Measurements from ENCODE around the gene MAB21L2. TPM values are rescaled to one million over a fixed set of nuclear protein-coding genes. Genes with fewer than 3 reads are reported as not detected.

The MAB21L2 gene
- total and polyA plus RNA-seq, 4 donors, result 0.01 to 0.09 (median 0.04) TPM; not detected in 1

DNA sequence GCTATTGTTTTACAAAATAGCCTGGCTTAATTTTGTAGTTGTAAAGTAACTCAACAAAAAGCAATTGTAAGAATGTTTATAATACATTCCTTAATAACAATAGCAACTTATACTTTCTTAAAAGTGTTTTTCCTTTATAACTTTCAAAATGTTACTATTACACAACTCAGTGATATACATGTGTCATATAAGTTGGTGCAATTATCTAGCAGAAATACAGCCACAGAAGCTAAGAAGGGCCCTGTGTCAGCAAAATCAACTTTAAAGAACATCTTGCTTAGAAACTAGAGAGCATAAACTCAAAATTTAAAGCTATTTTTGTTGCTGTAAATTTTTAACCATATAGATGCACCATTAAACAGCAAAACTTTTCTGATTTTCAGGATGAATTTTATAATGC is 41.4 kb upstream of the MAB21L2 start:
- TF ChIP-seq, protein P1, sequence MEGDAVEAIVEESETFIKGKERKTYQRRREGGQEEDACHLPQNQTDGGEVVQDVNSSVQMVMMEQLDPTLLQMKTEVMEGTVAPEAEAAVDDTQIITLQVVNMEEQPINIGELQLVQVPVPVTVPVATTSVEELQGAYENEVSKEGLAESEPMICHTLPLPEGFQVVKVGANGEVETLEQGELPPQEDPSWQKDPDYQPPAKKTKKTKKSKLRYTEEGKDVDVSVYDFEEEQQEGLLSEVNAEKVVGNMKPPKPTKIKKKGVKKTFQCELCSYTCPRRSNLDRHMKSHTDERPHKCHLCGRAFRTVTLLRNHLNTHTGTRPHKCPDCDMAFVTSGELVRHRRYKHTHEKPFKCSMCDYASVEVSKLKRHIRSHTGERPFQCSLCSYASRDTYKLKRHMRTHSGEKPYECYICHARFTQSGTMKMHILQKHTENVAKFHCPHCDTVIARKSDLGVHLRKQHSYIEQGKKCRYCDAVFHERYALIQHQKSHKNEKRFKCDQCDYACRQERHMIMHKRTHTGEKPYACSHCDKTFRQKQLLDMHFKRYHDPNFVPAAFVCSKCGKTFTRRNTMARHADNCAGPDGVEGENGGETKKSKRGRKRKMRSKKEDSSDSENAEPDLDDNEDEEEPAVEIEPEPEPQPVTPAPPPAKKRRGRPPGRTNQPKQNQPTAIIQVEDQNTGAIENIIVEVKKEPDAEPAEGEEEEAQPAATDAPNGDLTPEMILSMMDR (IDR thresholded peaks at IDR 0.05; ENCODE audit: control extremely low read depth, extremely low read depth), result no peak
- peaks cover 0 to 10% (median 0%) of the 10 kb centered on the region in 5 donors for H3K4me1 ChIP-seq (ENCODE audit: control insufficient read depth in 5 of 5, insufficient read depth in 5 of 5, low read length in 5 of 5)
- no peak for DNase-seq
- H3K27ac ChIP-seq (ENCODE audit: low read depth in 1 of 2, low read length in 1 of 2), result no peak overlapping the region
- ATAC-seq (ENCODE audit: insufficient read depth, low FRiP score), result no peak
- no peak overlapping the region for H3K9ac ChIP-seq (ENCODE audit: insufficient read depth in 1 of 2, low read length in 2 of 2)
- H3K4me3 ChIP-seq, result no peak overlapping the region
- no peaks in the 10 kb centered on the region for H3K36me3 ChIP-seq (ENCODE audit: control insufficient read depth in 4 of 4, insufficient read depth in 4 of 4, low read length in 4 of 4)
- H3K27me3 ChIP-seq (ENCODE audit: control insufficient read depth in 3 of 3, insufficient read depth in 3 of 3, low read length in 2 of 3), result no peaks in the 10 kb centered on the region
- no peaks in the 10 kb centered on the region for H3K9me3 ChIP-seq (ENCODE audit: control insufficient read depth in 4 of 4, insufficient read depth in 3 of 4, low read length in 3 of 4)

DNA sequence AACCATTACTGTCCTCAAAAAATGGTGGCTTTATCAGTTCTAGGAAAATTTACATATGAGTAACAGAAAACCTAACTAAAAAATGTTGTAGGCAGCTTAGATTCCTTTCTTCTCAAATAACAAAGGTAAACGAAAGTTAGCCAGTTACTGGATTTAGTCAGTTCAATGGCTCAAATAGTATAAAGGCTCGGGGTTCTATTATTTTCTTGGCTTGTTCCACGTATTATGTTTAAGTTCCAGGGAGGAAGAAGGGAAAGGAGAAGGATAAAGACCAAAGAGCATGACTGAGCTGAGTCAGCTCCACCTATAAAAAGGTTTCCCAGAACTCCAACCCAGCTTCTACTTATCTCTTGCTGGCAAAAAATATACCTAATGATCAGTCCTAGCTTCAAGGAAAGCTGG is 41.0 kb upstream of the MAB21L2 start:
- Histone ChIP-seq H3K36me3 (ENCODE audit: control insufficient read depth in 4 of 4, insufficient read depth in 4 of 4, low read length in 4 of 4) (no peaks in the 10 kb centered on the region), H3K9ac (ENCODE audit: insufficient read depth in 1 of 2, low read length in 2 of 2) (no peak overlapping the region), H3K27ac (ENCODE audit: low read depth in 1 of 2, low read length in 1 of 2) (no peak overlapping the region), H3K4me1 (ENCODE audit: control insufficient read depth in 5 of 5, insufficient read depth in 5 of 5, low read length in 5 of 5) (peaks cover 0 to 10% (median 0%) of the 10 kb centered on the region in 5 donors), H3K27me3 (ENCODE audit: control insufficient read depth in 3 of 3, insufficient read depth in 3 of 3, low read length in 2 of 3) (no peaks in the 10 kb centered on the region), H3K9me3 (ENCODE audit: control insufficient read depth in 4 of 4, insufficient read depth in 3 of 4, low read length in 3 of 4) (no peaks in the 10 kb centered on the region), H3K4me3 (no peak overlapping the region)
- TF ChIP-seq, protein P1 (IDR thresholded peaks at IDR 0.05; ENCODE audit: control extremely low read depth, extremely low read depth), result no peak
- ATAC-seq (ENCODE audit: insufficient read depth, low FRiP score) (no peak), DNase-seq (no peak)
- 87 to 94% methylated on average over 3 of the region's 3 CpGs for WGBS, 2 donors

DNA sequence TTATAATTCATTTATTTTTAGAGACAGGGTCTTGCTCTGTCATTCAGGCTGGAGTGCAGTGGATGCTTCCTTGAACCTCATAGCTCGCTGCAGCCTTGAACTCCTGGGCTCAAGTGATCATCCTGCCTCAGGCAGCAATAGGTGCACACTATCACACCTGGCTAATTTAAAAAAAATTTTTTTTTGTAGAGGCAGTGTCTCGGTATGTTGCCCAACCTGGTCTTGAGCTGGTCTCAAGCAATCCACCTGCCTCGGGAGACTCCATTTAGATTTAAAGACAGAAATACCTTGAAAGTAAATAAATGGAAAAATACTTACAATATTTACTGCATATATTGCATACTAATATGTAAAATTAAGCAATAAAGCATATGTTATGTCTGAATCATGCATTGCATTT is 40.3 kb upstream of the MAB21L2 start:
- TF ChIP-seq, protein P1 (IDR thresholded peaks at IDR 0.05; ENCODE audit: control extremely low read depth, extremely low read depth), result no peak
- Histone ChIP-seq H3K27ac (ENCODE audit: low read depth in 1 of 2, low read length in 1 of 2) (no peak overlapping the region), H3K4me1 (ENCODE audit: control insufficient read depth in 5 of 5, insufficient read depth in 5 of 5, low read length in 5 of 5) (peaks cover 0 to 10% (median 0%) of the 10 kb centered on the region in 5 donors), H3K36me3 (ENCODE audit: control insufficient read depth in 4 of 4, insufficient read depth in 4 of 4, low read length in 4 of 4) (no peaks in the 10 kb centered on the region), H3K4me3 (no peak overlapping the region), H3K9ac (ENCODE audit: insufficient read depth in 1 of 2, low read length in 2 of 2) (no peak overlapping the region), H3K9me3 (ENCODE audit: control insufficient read depth in 4 of 4, insufficient read depth in 3 of 4, low read length in 3 of 4) (no peaks in the 10 kb centered on the region), H3K27me3 (ENCODE audit: control insufficient read depth in 3 of 3, insufficient read depth in 3 of 3, low read length in 2 of 3) (no peaks in the 10 kb centered on the region)
- 90 to 95% methylated on average over 3 of the region's 3 CpGs for WGBS, 2 donors
- DNase-seq (no peak), ATAC-seq (ENCODE audit: insufficient read depth, low FRiP score) (no peak)

DNA sequence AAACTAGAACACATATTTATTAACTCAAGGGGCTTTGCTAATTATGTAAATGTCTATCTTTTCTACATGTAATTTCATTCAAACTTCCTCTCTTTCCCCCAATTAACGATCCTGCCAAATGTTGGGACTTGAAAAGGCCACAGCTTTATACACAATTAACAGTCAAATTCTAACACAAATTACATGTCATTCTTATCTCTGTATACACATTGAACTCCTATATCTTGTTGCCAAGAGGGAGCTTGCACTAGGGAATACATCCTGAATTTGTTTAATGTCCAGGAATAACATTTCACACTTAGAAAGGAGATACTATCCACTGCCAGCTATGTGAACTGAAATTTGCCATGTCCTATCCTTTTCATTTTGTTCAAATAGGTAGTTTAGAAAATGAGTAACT is 38.9 kb upstream of the MAB21L2 start:
- Histone ChIP-seq H3K27me3 (ENCODE audit: control insufficient read depth in 3 of 3, insufficient read depth in 3 of 3, low read length in 2 of 3) (no peaks in the 10 kb centered on the region), H3K36me3 (ENCODE audit: control insufficient read depth in 4 of 4, insufficient read depth in 4 of 4, low read length in 4 of 4) (no peaks in the 10 kb centered on the region), H3K4me1 (ENCODE audit: control insufficient read depth in 5 of 5, insufficient read depth in 5 of 5, low read length in 5 of 5) (peaks cover 0 to 10% (median 0%) of the 10 kb centered on the region in 5 donors), H3K4me3 (no peak overlapping the region), H3K9me3 (ENCODE audit: control insufficient read depth in 4 of 4, insufficient read depth in 3 of 4, low read length in 3 of 4) (no peaks in the 10 kb centered on the region), H3K27ac (ENCODE audit: low read depth in 1 of 2, low read length in 1 of 2) (no peak overlapping the region), H3K9ac (ENCODE audit: insufficient read depth in 1 of 2, low read length in 2 of 2) (no peak overlapping the region)
- WGBS, 2 donors, result 42 to 55% methylated on average over 1 of the region's 1 CpG
- ATAC-seq (ENCODE audit: insufficient read depth, low FRiP score) (no peak), DNase-seq (peak in 2 of 3 donors; percentile 10 to 12)
- TF ChIP-seq, protein P1 (IDR thresholded peaks at IDR 0.05; ENCODE audit: control extremely low read depth, extremely low read depth), result no peak

All from lung (tissue), 12 donors.